GM12878 (cell line): Measurements from ENCODE around the gene CCDC12. TPM values are rescaled to one million over a fixed set of nuclear protein-coding genes. Genes with fewer than 3 reads are reported as not detected.

Experiments used
- ATAC-seq: fragments of 200-7000 bp; cut with Tn5 transposase; 3 replicates; pipeline ENCODE4 v1.9.1; 2020; ENCODE audit warnings: mild to moderate bottlenecking, moderate library complexity
- BruUV-seq: library from RNA; stranded (reverse); fragments of 400-500 nt; replicated peaks from 2 replicates; lab custom pipeline; 2021; lab: Mats Ljungman, UMichigan
- CTCF ChIA-PET: fragments of 300-600 bp; sonication (Branson Sonifier 250); formaldehyde crosslinking; extraction: SDS; loops from one replicate; lab custom pipeline; 2021; ENCODE audit warnings: inconsistent platforms; lab: Yijun Ruan, JAX
- POLR2A ChIA-PET: fragments of 350-600 bp; formaldehyde crosslinking; extraction: SDS; loops from one replicate; lab custom pipeline; 2021; ENCODE audit warnings: inconsistent platforms; lab: Charles Lee
- RAD21 ChIA-PET: fragments of 300-600 bp; sonication (Branson Sonifier 250); formaldehyde crosslinking; loops from one replicate; lab custom pipeline; 2023; ENCODE audit warnings: antibody characterized with exemption; ENCODE audit not compliant: unreplicated experiment; lab: Charles Lee
- SMC1A ChIA-PET: fragments of 300-600 bp; sonication (Branson Sonifier 250); formaldehyde crosslinking; loops from one replicate; lab custom pipeline; 2023; ENCODE audit not compliant: unreplicated experiment, uncharacterized antibody; lab: Charles Lee
- DNase-seq: peaks from one replicate; pipeline ENCODE4 v3.0.0-alpha.2; 2011; ENCODE audit warnings: low read depth, low spot score
- FAIRE-seq: peaks from 3 replicates; lab custom pipeline; 2011; peaks lifted over from hg19 to GRCh38; lab: Jason Lieb, UNC
- H2AFZ ChIP-seq: 2 replicates; pipeline ENCODE4 v1.6.0; 2011; ENCODE audit warnings: low read depth, low read length, control low read depth; ENCODE audit not compliant: control insufficient read depth
- H3K27ac ChIP-seq: 2 replicates; pipeline ENCODE4 v1.5.1; 2011; ENCODE audit warnings: control low read depth; ENCODE audit not compliant: control insufficient read depth, insufficient read depth
- H3K27me3 ChIP-seq, 2 experiments: replicated peaks in 1 of 2; 2 replicates each; pipeline versions ENCODE4 v1.6.0 to v1.6.1; 2011; ENCODE audit warnings: low read length in 1 of 2; ENCODE audit not compliant: control insufficient read depth in 2 of 2, insufficient read depth in 2 of 2
- H3K36me3 ChIP-seq, 2 experiments: 2 replicates each; pipeline ENCODE4 v1.5.1; 2011; ENCODE audit warnings: low read length in 1 of 2; ENCODE audit not compliant: control insufficient read depth in 2 of 2, insufficient read depth in 2 of 2
- H3K4me1 ChIP-seq: 2 replicates; pipeline ENCODE4 v1.6.1; 2011; ENCODE audit warnings: mild to moderate bottlenecking, low read length, moderate library complexity, mixed read lengths; ENCODE audit not compliant: control insufficient read depth, insufficient read depth
- H3K4me2 ChIP-seq: 2 replicates; pipeline ENCODE4 v1.6.0; 2011; ENCODE audit warnings: control low read depth; ENCODE audit not compliant: control insufficient read depth, insufficient read depth
- H3K4me3 ChIP-seq: fragments of 200-600 bp; sonication (generic); 2 replicates; pipeline ENCODE4 v1.5.1; 2016
- H3K79me2 ChIP-seq: 2 replicates; pipeline ENCODE4 v1.6.0; 2011; ENCODE audit warnings: low read length; ENCODE audit not compliant: control insufficient read depth, insufficient read depth
- H3K9ac ChIP-seq: 2 replicates; pipeline ENCODE4 v1.8.0; 2011; ENCODE audit warnings: low read length, control low read depth, mixed read lengths; ENCODE audit not compliant: control insufficient read depth, insufficient read depth
- H3K9me3 ChIP-seq: replicated peaks from 3 replicates; pipeline ENCODE4 v1.5.1; 2011; ENCODE audit warnings: mild to moderate bottlenecking, low read length; ENCODE audit not compliant: control insufficient read depth, insufficient read depth
- H4K20me1 ChIP-seq: 2 replicates; pipeline ENCODE4 v1.6.0; 2011; ENCODE audit not compliant: control insufficient read depth, insufficient read depth
- ASH2L ChIP-seq: fragments of 300-600, 200-600 bp; sonication (generic); IDR thresholded peaks from 2 replicates; pipeline ENCODE4 v1.6.1; 2017; ENCODE audit warnings: low read depth, mild to moderate bottlenecking, borderline replicate concordance
- CBFB ChIP-seq: IDR thresholded peaks from 2 replicates; pipeline ENCODE4 v1.6.1; 2016; ENCODE audit warnings: antibody characterized with exemption, low read depth
- CBX5 ChIP-seq: sonication (generic); IDR thresholded peaks from 2 replicates; pipeline ENCODE4 v1.6.1; 2016; ENCODE audit warnings: low read depth, moderate library complexity, mild to moderate bottlenecking, inconsistent platforms
- CHD1 ChIP-seq: IDR thresholded peaks from 2 replicates; pipeline ENCODE4 v1.6.1; 2012; ENCODE audit warnings: low read depth, low read length, improper control_type of control experiment
- EGR1 ChIP-seq, 2 experiments: IDR thresholded peaks; 1 replicate in 1 of 2; 2 replicates in 1 of 2; pipeline ENCODE4 v1.6.1; 2011 to 2012; ENCODE audit warnings: low read depth in 2 of 2, low read length in 2 of 2, borderline replicate concordance in 1 of 2, mild to moderate bottlenecking in 1 of 2, moderate library complexity in 1 of 2
- FOXK2 ChIP-seq: fragments of 450-650 bp; IDR thresholded peaks from 2 replicates; pipeline ENCODE4 v1.6.1; 2017; ENCODE audit warnings: mild to moderate bottlenecking, moderate library complexity
- MTA2 ChIP-seq: fragments of 450-650 bp; IDR thresholded peaks from 2 replicates; pipeline ENCODE4 v1.6.1; 2016; ENCODE audit warnings: low read depth, mild to moderate bottlenecking, moderate library complexity
- NFYB ChIP-seq: IDR thresholded peaks from 2 replicates; pipeline ENCODE4 v1.6.1; 2011; ENCODE audit warnings: low read depth, mild to moderate bottlenecking, low read length, improper control_type of control experiment, moderate library complexity; ENCODE audit not compliant: insufficient read depth
- NKRF ChIP-seq: fragments of 450-650 bp; conservative IDR thresholded peaks from 2 replicates; pipeline ENCODE4 v1.6.1; 2017; ENCODE audit warnings: mild to moderate bottlenecking, moderate library complexity
- PAX5 ChIP-seq: IDR thresholded peaks from 2 replicates; pipeline ENCODE4 v1.6.1; 2011; ENCODE audit warnings: low read depth, low read length, borderline replicate concordance
- PBX3 ChIP-seq: IDR thresholded peaks from 2 replicates; pipeline ENCODE4 v1.6.1; 2011; ENCODE audit warnings: mild to moderate bottlenecking, low read depth, low read length, moderate library complexity; ENCODE audit not compliant: insufficient replicate concordance
- RBBP5 ChIP-seq: fragments of 200-600 bp; sonication (generic); conservative IDR thresholded peaks from 2 replicates; pipeline ENCODE4 v1.6.1; 2016
- SRF ChIP-seq, 2 experiments: IDR thresholded peaks; 2 replicates each; pipeline ENCODE4 v1.6.1; 2011; ENCODE audit warnings: low read depth in 2 of 2, low read length in 2 of 2, mild to moderate bottlenecking in 1 of 2, moderate library complexity in 1 of 2
- ZNF622 ChIP-seq: fragments of 450-650 bp; IDR thresholded peaks from 2 replicates; pipeline ENCODE4 v1.6.1; 2017; ENCODE audit warnings: mild to moderate bottlenecking, inconsistent platforms
- WGBS: methylation state at CpG from one replicate; pipeline ENCODE4 v1.1.6; 2016; ENCODE audit warnings: low lambda C conversion rate; ENCODE audit not compliant: insufficient replicate concordance, insufficient coverage; ENCODE audit errors: missing lambda C conversion rate; 5-methylcytosine and 5-hydroxymethylcytosine counted together
- in situ Hi-C: fragments of 300-500 bp; cut with MboI; formaldehyde crosslinking; loops from 9 replicates; pipeline ENCODE4 v1.14.3; 2018; ENCODE audit warnings: mixed read lengths
- intact Hi-C: fragments of 100-400 bp; cut with micrococcal nuclease; formaldehyde crosslinking; loops from one replicate; pipeline ENCODE4 v1.14.2; 2022; ENCODE audit not compliant: unreplicated experiment
- polyA plus RNA-seq, 11 experiments: library from polyadenylated mRNA; depleted of rRNA in 4 of 11; unstranded in 6 of 11; stranded (reverse) in 5 of 11; fragments of >200 nt; fragmentation: Nextera tagmentation in 4 of 11; fragmentation: Illumina TruSeq in 1 of 11; extraction: Ambion mirVana in 4 of 11; extraction: Trizol in 1 of 11; gene quantifications; 1 replicate in 1 of 11; 2 replicates in 10 of 11; pipeline versions ENCODE4 v1.2.1 to v1.2.3, GENCODE V29; 2011 to 2016; ENCODE audit warnings: inconsistent platforms in 2 of 11, missing spikeins in 2 of 11, low read depth in 1 of 11
- total RNA-seq, 4 experiments: library from RNA; depleted of rRNA in 3 of 4; stranded (reverse); fragments of >200 nt in 3 of 4; fragmentation: Illumina TruSeq in 1 of 4; extraction: Trizol in 1 of 4; gene quantifications; 2 replicates each; pipeline versions ENCODE4 v1.2.1 to v1.2.3, GENCODE V29; 2013 to 2021

Gene CCDC12
- total and polyA plus RNA-seq, 10 of the 15 experiments (the other 5 are each of a cell fraction or from before 2014, with no cell fraction given) = 9.2 to 91.4 (median 61.3) TPM

GRCh38 chr3:46938118-46938517, 38.4 kb downstream of the CCDC12 start (continued):
- no peak for TF ChIP-seq CHD1
- TF ChIP-seq CBFB = no peak
- no peak for TF ChIP-seq PBX3
- TF ChIP-seq EGR1 (IDR thresholded peaks at IDR 0.05; ENCODE audit: borderline replicate concordance in 1 of 2, low read depth in 2 of 2, low read length in 2 of 2) = no peak
- TF ChIP-seq ZNF622 = no peak
- no peak for TF ChIP-seq MTA2
- TF ChIP-seq FOXK2 = no peak

- H3K9ac ChIP-seq = no peak overlapping the region
- no peak overlapping the region for H3K27ac ChIP-seq
- DNase-seq = no peak
- no peaks in the 10 kb centered on the region for H4K20me1 ChIP-seq
- CTCF ChIA-PET = interaction anchor here (1.3 to 1.8 kb wide), 3 partner anchors 9 to 17 kb away, joined by 5 to 8 read pairs (median 6); no protein-coding TSS in a partner anchor
- no peaks in the 10 kb centered on the region for H3K27me3 ChIP-seq
- peaks cover 70% of the 10 kb centered on the region for H3K79me2 ChIP-seq
- H3K36me3 ChIP-seq = peaks cover 38 to 58% of the 10 kb centered on the region in 2 experiments
- SMC1A ChIA-PET = interaction anchor here (1.3 to 17.5 kb wide), 3 partner anchors 10 to 18 kb away, joined by 4 to 298 read pairs (median 14); no protein-coding TSS in a partner anchor
- BruUV-seq = no TSS peak
- H3K4me3 ChIP-seq = no peak overlapping the region
- RAD21 ChIA-PET = interaction anchor here (1.2 kb wide), 1 partner anchor 50 kb away, joined by 4 read pairs; no protein-coding TSS in a partner anchor
- no peak for ATAC-seq
- in situ Hi-C loops = no loop called here
- no peak for FAIRE-seq
- no peaks in the 10 kb centered on the region for H3K9me3 ChIP-seq
- WGBS = 95% methylated on average over 5 of the region's 5 CpGs
- POLR2A ChIA-PET = interaction anchor here (0.6 to 12.6 kb wide), 4 partner anchors 13 to 377 kb away, joined by 3 to 163 read pairs (median 3); no protein-coding TSS in a partner anchor
- peaks cover 40% of the 10 kb centered on the region for H3K4me1 ChIP-seq
- TF ChIP-seq NKRF = no peak
- TF ChIP-seq CBX5 = no peak
- TF ChIP-seq ASH2L = no peak
- TF ChIP-seq PAX5 = no peak
- no peak for TF ChIP-seq NFYB
- TF ChIP-seq RBBP5 = no peak
- no peak for TF ChIP-seq SRF (IDR thresholded peaks at IDR 0.05; ENCODE audit: low read depth in 2 of 2, low read length in 2 of 2)
- no peak for TF ChIP-seq CHD1
- intact Hi-C loops = no loop called here
- no peak overlapping the region for H2AFZ ChIP-seq
- H3K4me2 ChIP-seq = no peak overlapping the region
Measured at GRCh38 chr3:46936733-46937250, 39.8 kb downstream of the CCDC12 start.
